Measurements from ENCODE around the gene FDPS.
A peak's percentile ranks its signal among the peaks of the same experiment; 100 is the strongest.

Gene FDPS

DNA sequence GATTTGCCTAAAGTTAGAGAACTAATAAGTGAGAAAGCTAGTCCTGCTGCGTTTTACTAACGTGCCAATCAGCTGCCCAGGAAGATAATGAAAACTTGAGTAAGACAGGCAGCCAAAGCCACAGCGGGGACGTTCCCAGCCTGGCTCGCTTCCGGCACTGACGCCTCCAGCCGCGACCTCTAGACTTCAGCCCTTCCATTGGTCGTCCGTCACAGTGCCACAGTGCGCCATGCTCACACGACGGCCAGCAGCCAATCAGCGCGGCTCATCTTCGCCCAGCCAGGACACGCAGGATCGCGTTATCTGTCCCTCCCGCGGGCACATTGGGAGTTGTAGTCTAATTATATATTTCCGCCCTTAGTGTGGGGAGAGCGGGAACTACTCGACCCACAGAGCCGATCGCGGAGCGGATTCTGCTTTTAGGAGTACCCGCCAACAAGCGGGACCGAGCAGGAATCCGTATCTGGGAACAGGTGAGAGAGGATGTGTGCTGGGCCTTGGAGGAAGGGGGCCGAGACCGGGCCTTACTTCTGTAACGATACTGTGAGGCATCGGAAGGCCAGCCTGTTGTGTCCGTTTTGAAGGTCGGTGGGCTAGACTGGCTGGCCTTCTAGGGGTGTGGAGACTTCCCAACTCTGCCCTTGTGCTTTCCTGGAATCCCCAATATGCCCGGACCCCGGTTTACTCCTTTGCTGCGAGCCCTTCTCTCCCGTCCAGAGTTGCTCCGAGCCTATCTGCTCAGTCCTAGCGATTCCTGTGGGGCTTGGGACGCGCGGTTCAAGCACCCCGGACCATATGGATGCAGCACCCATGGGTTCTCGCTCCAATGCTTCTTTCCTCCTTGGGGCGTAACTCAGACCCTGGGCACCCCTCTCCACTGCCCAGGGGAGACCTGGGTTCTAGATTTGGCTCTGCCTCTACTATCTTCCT, at the start of gene FDPS:
Gene FDPS, plus strand, starts transcription at position 374 of the 930 bp plus-strand sequence. CDS start 924 bp downstream, outside the sequence.
- DNase-seq: peak; percentile 100

DNA sequence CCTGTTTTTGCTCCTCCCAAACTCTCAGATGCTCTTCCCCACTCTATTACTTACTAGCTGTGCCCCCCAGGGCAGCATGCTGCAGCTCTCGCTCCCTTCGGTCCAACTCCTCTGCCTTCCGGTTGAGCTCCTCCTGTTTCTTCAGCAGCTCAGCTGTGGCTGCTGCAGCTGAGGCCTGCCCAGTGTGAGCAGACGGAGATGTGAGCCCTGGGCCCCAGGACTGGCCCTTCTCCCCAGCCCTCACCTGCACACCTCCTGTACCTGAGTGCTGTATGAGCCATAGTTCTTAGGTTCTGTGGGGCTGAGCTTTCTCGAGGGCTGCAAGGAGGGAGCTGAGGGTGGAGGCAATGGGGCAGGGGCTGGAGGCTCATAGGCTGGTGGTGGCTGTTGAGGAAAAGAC, 48.4 kb upstream of the FDPS start:
- no peak for DNase-seq

DNA sequence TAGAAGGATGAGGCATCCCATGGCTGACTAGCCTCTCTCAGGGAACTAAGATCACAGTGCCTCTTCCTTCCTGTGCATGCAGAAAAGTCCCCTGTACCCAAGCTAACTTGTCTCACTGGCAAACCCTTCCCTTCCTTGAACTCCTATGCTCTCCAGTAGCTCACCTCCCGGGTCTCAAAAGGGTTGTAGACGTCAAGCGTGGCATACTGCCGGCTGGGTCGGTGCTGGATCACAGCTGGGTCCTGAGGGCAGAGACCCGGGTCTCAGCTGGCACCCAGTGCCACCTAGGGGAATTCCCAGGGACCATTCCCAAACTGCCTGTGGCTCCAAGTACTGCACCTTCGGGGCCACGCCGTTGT, 47.2 kb upstream of the FDPS start:
- DNase-seq: peak; percentile 56

DNA sequence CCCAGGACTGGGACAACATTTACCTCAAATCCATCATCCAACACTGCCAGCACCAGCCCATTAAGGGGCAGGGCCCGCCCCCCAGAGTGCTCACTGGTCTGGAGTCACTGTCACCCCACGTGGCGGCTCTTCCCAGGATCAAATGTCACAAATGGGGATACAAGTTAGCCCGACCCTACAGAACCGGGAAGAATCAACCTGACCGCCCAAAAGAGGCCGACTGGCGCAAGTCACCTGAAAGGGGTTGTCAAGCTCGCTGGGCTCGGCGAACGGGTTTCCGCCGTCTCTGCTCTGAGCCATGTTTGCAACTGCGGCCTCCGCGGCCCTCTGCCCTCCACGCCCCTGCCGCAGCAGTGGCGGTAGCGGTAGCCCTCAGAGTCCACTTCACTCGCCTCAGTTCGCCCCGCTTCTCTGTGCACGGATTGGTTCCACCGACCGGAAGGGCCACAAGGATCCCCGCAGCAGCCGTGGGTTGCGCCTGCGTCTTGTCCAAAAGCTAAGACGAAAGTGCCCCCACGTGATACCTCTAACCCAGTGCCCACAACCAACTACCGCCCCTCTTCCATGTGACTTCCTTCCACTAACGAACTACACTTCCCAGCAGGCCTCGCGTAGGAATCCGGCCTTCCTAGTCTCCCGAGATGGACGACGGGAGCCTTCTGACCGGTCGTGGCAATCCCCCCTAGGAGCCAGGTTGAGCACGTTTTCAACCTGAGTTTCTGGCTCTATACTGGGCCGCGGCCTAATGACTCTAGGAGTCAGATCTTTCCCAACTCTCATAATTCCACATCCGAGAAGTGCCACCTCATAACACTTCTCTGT, 46.6 kb upstream of the FDPS start, which contains the start of gene SCAMP3:
Gene SCAMP3, minus strand, starts transcription at position 509 of the 822 bp plus-strand sequence. Its CDS starts 209 bp downstream, at position 300.
- DNase-seq: peak; percentile 96

DNA sequence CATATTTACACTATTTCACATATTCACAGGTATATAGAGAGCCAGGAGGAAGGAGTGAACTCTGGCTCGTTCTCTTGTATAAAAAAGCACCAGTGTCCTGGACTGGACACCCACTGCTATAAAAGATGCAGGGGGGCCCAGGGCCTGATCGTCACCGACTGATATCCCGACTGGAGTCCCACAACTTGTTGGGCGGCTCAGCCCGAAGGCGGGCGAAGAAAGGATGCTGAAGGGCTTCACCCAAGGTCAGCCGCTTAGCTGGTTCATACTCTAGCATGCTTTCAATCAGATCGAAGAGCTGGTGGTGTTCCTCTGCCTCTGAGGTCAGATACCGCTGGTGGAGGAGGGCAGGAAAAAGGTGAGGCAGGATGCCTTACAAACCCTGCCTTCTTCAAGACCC, 45.6 kb upstream of the FDPS start:
- DNase-seq: no peak

DNA sequence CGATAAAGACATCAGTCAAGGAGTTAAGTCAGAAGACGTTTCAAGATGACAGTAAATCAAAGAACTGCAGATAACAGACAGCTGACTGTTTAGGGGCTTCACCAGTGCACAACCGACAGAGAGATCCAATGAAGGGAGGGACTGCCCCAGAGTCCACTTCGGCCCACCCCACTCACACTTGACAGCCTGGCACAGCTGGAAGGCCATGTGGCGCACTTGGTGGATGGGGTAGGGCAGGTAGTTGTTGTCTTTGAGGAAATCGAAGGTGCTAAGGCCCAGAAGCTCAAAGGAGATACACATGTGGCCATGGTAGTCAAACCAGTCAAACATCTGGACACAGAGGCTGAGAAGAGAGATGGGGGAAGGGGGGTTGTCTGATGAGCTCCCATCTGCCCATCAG, 42.1 kb upstream of the FDPS start:
- DNase-seq: no peak

DNA sequence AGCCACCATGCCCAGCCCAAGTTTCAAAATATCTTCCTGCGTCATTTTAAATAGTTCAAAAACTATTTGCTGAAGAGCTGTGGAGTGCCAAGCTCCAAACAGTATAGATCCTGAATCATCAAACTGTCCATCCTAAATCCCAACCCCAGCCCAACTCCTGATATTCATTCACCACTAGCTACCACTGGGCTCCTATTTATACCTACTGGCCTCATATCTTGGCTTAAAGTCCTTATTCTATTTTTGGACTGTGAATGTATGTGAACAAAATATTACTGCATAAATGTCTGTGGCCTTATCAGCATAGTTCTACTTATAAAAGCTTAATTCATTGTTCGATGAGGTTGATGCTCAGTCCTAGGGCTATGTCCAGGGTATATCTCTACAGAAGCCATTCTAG, 41.3 kb upstream of the FDPS start:
- DNase-seq: no peak

DNA sequence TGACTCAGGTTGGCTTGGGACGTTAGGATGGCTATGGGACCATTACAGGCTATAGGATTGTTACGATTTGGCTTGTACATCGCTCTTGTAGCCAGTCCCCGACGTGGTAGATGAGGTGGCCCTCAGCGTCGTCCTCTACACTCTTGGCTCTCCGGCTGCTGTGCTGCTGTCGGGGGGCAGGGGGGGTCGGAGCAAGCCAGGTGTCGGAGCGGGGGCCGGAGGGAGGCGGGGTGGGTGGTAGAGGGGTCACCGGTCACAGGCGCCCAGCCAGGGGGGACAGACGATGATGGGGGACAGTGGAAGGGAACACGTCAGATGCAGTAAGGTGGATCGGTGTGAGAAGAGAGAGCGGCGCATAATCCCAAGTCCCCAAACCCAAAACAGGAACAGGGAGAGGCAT, 40.0 kb upstream of the FDPS start:
- DNase-seq: no peak

DNA sequence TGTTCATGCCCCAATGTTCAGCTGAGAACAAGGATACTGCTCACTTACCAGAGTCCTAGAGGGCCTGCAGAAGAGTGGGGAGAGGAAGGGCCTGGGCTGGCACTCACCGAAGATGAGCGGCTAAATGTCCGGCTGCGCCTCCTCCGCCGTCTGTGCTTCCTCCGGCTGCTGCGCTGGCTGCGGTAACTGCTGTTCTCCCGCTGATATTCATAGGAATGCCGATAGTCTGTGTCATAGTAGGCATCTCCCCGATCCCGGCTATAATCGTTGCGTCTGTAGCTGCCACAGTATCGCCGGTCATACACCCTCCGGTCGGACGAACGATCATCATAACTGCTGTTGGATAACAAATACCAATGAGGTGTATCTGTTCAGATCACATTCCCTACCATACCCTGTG, 39.3 kb upstream of the FDPS start:
- no peak for DNase-seq

DNA sequence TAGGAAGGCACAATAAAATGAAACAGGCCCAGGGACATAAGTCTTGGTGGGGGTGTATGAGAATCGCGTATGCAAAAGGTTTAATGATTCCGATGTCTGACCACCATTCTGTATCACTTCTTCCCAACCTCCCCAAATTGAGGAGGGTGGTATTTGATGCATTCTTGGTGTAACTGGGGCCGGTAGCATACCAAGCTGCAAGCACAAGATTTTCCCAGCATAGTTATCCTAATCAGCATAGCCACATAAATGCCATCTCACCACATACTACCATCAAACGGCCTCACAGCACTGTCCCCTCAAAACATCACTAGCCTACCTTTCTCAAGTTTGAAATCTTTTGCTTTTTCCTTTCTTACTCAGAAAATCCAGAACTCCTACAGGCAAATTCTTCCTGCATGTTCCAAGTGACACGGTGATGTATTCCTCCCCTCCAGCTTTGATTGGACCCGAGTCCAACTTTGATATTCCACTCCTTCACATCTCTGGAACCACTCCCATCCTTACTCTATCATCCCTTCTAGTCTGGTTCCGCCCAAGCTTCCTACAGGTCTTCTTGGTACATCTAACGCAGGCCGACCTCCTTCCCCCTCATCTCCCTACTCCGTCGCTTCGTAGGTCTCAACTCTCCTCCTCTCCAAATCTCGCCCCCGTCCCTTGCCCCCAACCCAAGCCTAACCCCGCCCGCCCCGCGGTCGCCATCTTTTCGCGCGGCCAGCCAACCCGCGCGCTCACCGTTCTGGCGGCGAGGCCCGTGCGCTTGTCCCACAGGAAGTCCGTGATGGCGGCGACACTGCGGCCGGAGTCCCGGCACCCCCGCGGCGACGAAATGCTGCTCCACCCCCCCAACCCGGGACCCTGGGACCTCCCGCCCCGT, 36.0 kb upstream of the FDPS start:
- DNase-seq: no peak

DNA sequence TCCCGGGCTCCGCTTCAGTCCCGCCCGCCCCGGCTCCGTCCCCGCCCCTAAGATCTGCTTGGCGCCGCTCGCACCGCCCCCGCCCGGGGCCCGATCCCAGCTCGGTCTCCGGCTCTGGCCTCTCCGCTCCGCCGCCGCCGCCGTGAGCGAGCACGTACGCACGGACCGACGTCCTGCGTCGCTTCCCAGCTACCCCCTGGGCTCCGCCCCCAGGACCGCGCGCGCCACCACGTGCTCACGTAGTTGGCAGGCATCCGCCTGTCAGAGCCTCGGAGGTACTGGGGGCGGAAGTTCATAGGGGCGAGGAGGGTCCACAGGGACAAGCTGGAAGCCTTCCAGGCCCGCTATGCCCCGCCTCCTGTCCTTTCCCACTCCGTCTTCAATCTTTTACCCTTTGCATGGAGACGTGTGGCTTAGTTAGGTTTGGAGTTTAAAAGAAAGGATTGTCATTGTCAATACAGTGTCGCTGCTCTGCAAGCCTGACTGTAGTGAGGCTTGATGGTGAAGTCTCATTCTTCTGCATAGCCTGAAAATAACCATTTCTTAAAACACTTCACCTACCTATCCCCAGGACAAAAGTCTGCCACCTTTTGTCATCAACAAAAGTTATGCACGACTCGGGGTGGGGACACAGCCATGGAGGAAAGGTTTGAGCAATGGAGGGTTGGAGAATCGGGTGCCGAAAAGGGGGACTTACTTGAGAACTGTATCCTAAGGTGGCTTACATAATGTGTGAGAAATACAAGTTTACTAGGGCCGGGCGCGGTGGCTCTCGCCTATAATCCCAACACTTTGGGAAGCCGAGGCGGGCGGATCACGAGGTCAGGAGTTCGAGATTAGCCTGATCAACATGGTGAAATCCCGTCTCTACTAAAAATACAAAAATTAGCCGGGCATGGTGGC, 35.1 kb upstream of the FDPS start, which contains the start of gene CLK2:
Gene CLK2, minus strand, starts transcription at position 162 of the 903 bp plus-strand sequence. CDS start 2,527 bp downstream, outside the sequence.
- peak; percentile 98 for DNase-seq

DNA sequence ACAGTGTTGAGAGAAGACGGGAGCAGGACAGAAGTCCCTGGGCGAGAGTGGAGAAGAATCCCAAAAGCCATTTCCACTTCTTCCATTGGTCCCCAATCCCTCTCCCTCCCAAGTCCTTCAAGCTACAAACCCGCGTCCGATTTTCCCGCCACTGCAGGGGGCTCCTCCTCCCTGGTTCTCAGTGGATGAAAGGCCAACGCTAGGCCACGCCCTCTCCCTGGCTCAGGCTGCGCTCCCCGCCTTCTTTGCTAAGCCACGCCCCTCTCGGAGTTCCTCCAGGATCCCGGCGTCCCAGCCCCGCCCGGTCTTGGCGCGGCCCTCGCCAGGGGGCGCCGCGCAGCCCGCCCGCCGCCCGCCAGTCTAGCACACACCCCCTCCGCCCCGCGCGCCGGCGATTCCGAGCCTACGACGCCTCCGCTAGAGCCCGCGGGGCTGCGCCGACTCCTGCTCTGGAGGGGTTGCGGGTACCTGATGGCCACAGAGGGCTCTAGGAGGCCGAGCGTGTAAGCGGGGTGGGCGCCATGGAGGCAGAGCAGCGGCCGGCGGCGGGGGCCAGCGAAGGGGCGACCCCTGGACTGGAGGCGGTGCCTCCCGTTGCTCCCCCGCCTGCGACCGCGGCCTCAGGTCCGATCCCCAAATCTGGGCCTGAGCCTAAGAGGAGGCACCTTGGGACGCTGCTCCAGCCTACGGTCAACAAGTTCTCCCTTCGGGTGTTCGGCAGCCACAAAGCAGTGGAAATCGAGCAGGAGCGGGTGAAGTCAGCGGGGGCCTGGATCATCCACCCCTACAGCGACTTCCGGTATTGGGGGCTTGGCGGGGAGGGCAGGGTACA, 31.4 kb upstream of the FDPS start, which contains the start of gene HCN3:
Gene HCN3, plus strand, starts transcription at position 394 of the 832 bp plus-strand sequence. Its CDS starts 128 bp downstream, at position 522.
- DNase-seq: peak; percentile 97

DNA sequence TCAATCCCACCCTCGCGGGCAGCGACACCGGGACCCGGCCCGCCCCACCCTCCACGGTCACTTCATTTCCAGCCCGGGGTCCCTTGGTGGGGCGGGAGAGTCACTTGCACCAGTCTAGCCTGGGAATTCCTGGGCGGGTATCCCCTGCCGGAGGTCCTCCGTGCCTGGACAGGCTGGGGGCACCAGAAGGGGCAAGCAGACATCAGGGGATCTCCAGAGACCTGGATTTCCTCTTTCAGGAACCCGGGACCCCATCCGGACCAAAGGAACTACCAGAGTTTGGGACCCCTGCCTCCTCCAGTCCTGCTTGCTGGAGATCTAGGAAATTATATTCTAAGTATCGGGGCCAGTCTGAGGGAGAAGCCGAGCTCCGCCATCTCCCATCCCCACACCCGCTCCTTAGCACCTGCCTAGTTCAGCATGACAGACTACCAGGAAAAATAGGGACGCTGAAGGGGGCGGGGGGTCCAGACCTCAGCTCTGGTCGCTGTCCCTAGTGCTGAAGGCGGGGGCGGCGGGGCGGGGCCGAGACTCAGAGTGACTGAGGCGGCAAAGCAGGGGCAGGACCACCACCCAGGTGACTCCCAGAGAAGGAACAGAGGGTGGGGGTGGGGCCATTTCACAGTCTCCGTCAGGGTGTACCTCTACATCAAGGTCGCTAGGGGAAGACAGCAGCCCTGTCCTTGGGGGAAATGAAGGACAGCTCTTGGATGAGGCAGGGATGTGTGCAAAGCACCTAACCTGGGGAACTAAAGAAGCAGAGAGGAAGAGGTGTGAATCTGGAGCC, 30.6 kb upstream of the FDPS start:
- peak; percentile 58 for DNase-seq

DNA sequence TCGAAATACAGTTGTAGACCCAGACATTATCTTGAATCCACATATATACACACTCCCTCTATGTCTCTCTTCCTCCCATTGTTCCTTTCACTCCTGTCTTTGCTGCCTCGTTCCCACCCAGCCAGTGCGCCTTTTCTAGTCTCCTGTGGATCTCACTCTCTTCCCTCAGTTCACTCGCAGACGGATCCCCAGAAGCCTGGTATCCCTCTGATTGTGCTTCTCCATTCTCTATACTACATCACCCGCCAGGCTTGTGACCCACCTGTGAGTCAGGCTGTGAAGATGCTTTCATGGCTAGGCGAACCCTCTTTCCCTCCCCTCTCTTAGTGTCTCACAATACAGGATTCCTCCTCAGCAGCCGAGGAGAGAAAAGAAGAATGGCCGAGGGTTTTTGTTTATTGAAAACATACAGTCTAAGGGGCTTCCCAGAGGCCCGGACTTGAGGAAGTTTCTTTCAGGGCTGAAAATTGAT, 29.9 kb upstream of the FDPS start:
- no peak for DNase-seq

DNA sequence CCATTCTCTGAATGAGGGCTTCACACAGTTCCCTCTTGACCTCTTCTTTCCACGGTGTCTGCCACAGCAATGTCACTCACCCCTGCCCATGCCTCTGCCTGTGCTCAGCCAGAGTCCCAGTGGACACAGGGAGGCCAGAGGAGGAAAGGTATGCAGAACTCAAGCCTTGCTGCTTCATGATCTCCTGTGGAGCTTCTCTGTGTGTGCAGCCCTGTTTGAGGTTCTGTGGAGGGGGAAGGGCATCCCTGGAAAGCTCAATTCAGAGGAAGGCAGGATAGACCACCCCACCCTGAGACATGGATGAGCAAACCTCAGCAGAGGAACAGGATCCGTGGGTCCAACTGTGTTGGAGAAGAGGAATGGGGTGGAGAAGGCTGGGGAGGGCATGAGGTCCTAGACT, 29.4 kb upstream of the FDPS start:
- DNase-seq: no peak

DNA sequence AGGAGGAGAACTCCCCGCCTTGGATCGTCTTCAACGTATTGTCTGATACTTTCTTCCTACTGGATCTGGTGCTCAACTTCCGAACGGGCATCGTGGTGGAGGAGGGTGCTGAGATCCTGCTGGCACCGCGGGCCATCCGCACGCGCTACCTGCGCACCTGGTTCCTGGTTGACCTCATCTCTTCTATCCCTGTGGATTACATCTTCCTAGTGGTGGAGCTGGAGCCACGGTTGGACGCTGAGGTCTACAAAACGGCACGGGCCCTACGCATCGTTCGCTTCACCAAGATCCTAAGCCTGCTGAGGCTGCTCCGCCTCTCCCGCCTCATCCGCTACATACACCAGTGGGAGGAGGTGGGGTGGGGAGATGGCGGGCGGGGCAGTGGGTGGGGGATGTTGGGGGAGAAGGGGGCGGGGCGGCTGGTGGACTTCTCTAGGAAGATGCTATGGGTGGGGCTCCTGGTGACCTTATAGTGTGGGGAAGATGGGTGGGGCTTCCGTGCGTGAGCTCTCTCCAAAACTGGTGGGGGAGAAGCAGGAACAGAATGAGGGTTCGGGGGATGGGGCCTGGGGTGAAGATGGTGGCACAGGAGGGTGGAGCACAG, 26.1 kb upstream of the FDPS start:
- no peak for DNase-seq

DNA sequence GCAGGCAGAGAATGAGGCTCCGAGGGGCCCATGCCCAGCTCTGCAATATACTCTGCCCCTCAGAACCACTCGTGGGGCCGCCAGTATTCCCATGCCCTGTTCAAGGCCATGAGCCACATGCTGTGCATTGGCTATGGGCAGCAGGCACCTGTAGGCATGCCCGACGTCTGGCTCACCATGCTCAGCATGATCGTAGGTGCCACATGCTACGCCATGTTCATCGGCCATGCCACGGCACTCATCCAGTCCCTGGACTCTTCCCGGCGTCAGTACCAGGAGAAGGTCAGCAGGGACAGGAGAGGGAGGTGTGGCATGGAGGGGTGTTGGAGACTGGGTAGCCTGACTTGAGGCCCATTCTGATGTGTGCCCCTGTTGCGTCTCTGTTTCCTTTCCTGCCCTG, 24.2 kb upstream of the FDPS start:
- DNase-seq: no peak

DNA sequence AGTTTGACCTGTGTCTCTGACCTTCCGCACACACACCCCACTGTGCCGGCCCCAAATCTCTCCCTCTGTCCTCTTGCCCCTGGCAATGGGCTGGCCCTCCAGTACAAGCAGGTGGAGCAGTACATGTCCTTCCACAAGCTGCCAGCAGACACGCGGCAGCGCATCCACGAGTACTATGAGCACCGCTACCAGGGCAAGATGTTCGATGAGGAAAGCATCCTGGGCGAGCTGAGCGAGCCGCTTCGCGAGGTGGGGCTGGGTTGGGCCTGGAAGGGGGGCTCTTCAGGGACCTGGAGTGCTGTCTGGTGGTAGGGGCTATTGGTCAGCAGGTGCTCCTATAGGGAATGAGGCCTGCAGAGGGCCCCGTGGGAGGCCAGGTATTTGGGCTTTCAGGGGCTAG, 23.6 kb upstream of the FDPS start:
- DNase-seq: no peak

DNA sequence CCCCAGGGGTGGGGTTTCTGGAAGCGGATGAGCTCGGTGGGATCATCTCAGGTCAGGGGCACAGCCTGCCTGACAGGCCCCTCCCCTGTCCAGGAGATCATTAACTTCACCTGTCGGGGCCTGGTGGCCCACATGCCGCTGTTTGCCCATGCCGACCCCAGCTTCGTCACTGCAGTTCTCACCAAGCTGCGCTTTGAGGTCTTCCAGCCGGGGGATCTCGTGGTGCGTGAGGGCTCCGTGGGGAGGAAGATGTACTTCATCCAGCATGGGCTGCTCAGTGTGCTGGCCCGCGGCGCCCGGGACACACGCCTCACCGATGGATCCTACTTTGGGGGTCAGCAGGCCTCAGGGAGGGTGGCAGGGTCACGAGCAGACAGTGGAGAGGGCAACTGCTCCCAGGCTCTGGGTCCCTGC, 23.0 kb upstream of the FDPS start:
- no peak for DNase-seq

Measured in activated CD4-positive, alpha-beta T cell treated with anti-CD3 and anti-CD28 coated beads, Interleukin-10, Interleukin-2, amounts not matched to agents 100 ng/mL and 50 ng/mL, durations not matched to agents 16 hours and 8 hours (primary cell).